IPS DF 4.7 (cell line): ENCODE data around the gene TMED6.

Source experiments
- DNase-seq: peaks from one replicate; pipeline ENCODE4 v3.0.0-alpha.2; 2013; ENCODE audit warnings: low spot score; ENCODE audit errors: extremely low read depth

TMED6 gene

GRCh38 chr16:69324585-69325253 lies 26.9 kb downstream of the TMED6 start:
- DNase-seq = no peak

- no peak for DNase-seq
Measured at GRCh38 chr16:69324013-69324531, 27.5 kb downstream of the TMED6 start.

GRCh38 chr16:69323415-69323814 lies 28.2 kb downstream of the TMED6 start:
- DNase-seq = no peak

GRCh38 chr16:69322343-69322742 lies 29.2 kb downstream of the TMED6 start:
- DNase-seq = no peak

GRCh38 chr16:69321080-69321479 lies 30.5 kb downstream of the TMED6 start:
- DNase-seq = no peak

GRCh38 chr16:69320740-69321073 lies 30.9 kb downstream of the TMED6 start:
- DNase-seq = no peak

GRCh38 chr16:69319826-69320739 lies 31.5 kb downstream of the TMED6 start:
- DNase-seq = no peak

GRCh38 chr16:69319381-69319780 lies 32.2 kb downstream of the TMED6 start:
- no peak for DNase-seq

GRCh38 chr16:69318911-69319289 lies 32.7 kb downstream of the TMED6 start:
- DNase-seq = no peak

- DNase-seq = no peak
Measured at GRCh38 chr16:69318177-69318910, 33.2 kb downstream of the TMED6 start.

GRCh38 chr16:69316595-69317034 lies 35.0 kb downstream of the TMED6 start:
- DNase-seq = no peak

GRCh38 chr16:69315486-69316311 lies 35.9 kb downstream of the TMED6 start:
- DNase-seq = no peak

- DNase-seq = no peak
Measured at GRCh38 chr16:69314534-69314933, 37.1 kb downstream of the TMED6 start.

GRCh38 chr16:69313469-69313868 lies 38.1 kb downstream of the TMED6 start:
- no peak for DNase-seq

- DNase-seq = no peak
Measured at GRCh38 chr16:69311533-69312387, 39.8 kb downstream of the TMED6 start.

GRCh38 chr16:69310653-69311532 lies 40.7 kb downstream of the TMED6 start, which contains the start of gene VPS4A:
Gene VPS4A, plus strand, starts transcription at chr16:69311350. Its CDS starts 162 bp downstream, at chr16:69311512.
- DNase-seq = no peak

GRCh38 chr16:69309316-69309715 lies 42.3 kb downstream of the TMED6 start:
- DNase-seq = no peak

- DNase-seq = no peak
Measured at GRCh38 chr16:69307856-69308255, 43.7 kb downstream of the TMED6 start.

- DNase-seq = no peak
Measured at GRCh38 chr16:69307091-69307490, 44.5 kb downstream of the TMED6 start.
